ENCODE data around the gene TSPAN4. TPM values are rescaled to one million over a fixed set of nuclear protein-coding genes. Genes with fewer than 3 reads are reported as not detected.

TSPAN4 gene
- total and polyA plus RNA-seq, 7 donors = 11.4 to 38.5 (median 17.7) TPM

GRCh38 chr11:873706-874105 lies 31.1 kb downstream of the TSPAN4 start:
- intact Hi-C loops (cut with DNase I) = no loop called here
- WGBS, 3 donors = 43 to 56% (median 44%) methylated on average over 12 of the region's 12 CpGs
- H3K4me1 ChIP-seq = peaks cover 11% of the 10 kb centered on the region
- H3K4me3 ChIP-seq = no peak overlapping the region
- no peaks in the 10 kb centered on the region for H3K9me3 ChIP-seq
- no peak for ATAC-seq
- no peaks in the 10 kb centered on the region for H3K27me3 ChIP-seq (ENCODE audit: insufficient read depth in 3 of 3, low read length in 2 of 3)
- no peaks in the 10 kb centered on the region for H3K36me3 ChIP-seq (ENCODE audit: insufficient read depth in 1 of 2, low read depth in 1 of 2)
- no peak for DNase-seq
- H3K27ac ChIP-seq = no peak overlapping the region
- no peak for TF ChIP-seq CTCF (IDR thresholded peaks at IDR 0.05)

GRCh38 chr11:875203-875602 lies 32.6 kb downstream of the TSPAN4 start:
- no peak overlapping the region for H3K4me3 ChIP-seq
- no peak for ATAC-seq
- intact Hi-C loops (cut with DNase I) = no loop called here
- peaks cover 11% of the 10 kb centered on the region for H3K4me1 ChIP-seq
- 94 to 97% (median 94%) methylated on average over 16 of the region's 16 CpGs for WGBS, 3 donors
- DNase-seq = no peak
- peaks cover 0 to 1% of the 10 kb centered on the region in 2 donors for H3K36me3 ChIP-seq (ENCODE audit: insufficient read depth in 1 of 2, low read depth in 1 of 2)
- no peak overlapping the region for H3K27ac ChIP-seq
- H3K27me3 ChIP-seq (ENCODE audit: insufficient read depth in 3 of 3, low read length in 2 of 3) = no peaks in the 10 kb centered on the region
- no peak for TF ChIP-seq CTCF (IDR thresholded peaks at IDR 0.05)
- H3K9me3 ChIP-seq = no peaks in the 10 kb centered on the region

- Histone ChIP-seq H3K27ac (peak overlapping the region; percentile 58), H3K9me3 (no peaks in the 10 kb centered on the region), H3K4me1 (peaks cover 11% of the 10 kb centered on the region), H3K36me3 (ENCODE audit: insufficient read depth in 1 of 2, low read depth in 1 of 2) (peaks cover 2 to 5% of the 10 kb centered on the region in 2 donors), H3K4me3 (no peak overlapping the region), H3K27me3 (ENCODE audit: insufficient read depth in 3 of 3, low read length in 2 of 3) (no peaks in the 10 kb centered on the region)
- peak in 1 of 4 donors; percentile 4 for ATAC-seq
- intact Hi-C loops (cut with DNase I) = no loop called here
- DNase-seq = no peak
- WGBS, 3 donors = 72 to 85% (median 78%) methylated on average over 20 to 21 of the region's 21 CpGs
- no peak for TF ChIP-seq CTCF (IDR thresholded peaks at IDR 0.05)
Measured at GRCh38 chr11:875769-876301, 33.2 kb downstream of the TSPAN4 start.

- TF ChIP-seq CTCF (IDR thresholded peaks at IDR 0.05) = no peak
Measured at GRCh38 chr11:876545-876944, 33.9 kb downstream of the TSPAN4 start.

GRCh38 chr11:877565-877964 lies 34.9 kb downstream of the TSPAN4 start:
- Histone ChIP-seq H3K36me3 (ENCODE audit: insufficient read depth in 1 of 2, low read depth in 1 of 2) (peaks cover 2 to 17% of the 10 kb centered on the region in 2 donors), H3K27me3 (ENCODE audit: insufficient read depth in 3 of 3, low read length in 2 of 3) (no peaks in the 10 kb centered on the region), H3K27ac (no peak overlapping the region), H3K4me1 (peaks cover 11% of the 10 kb centered on the region), H3K9me3 (no peaks in the 10 kb centered on the region), H3K4me3 (no peak overlapping the region)
- DNase-seq (no peak), ATAC-seq (no peak)
- intact Hi-C loops (cut with DNase I) = no loop called here
- TF ChIP-seq CTCF (IDR thresholded peaks at IDR 0.05) = no peak
- 92 to 99% (median 94%) methylated on average over 8 to 11 of the region's 11 CpGs for WGBS, 3 donors

More at GRCh38 chr11:876545-876944, 33.9 kb downstream of the TSPAN4 start:
- no peaks in the 10 kb centered on the region for H3K9me3 ChIP-seq
- peak overlapping the region; percentile 58 for H3K27ac ChIP-seq
- WGBS, 3 donors = 15 to 46% (median 28%) methylated on average over 11 to 12 of the region's 12 CpGs
- DNase-seq (peak; percentile 63 to 90), ATAC-seq (peak; percentile 86 to 97 (median 96))
- H3K27me3 ChIP-seq (ENCODE audit: insufficient read depth in 3 of 3, low read length in 2 of 3) = no peaks in the 10 kb centered on the region
- intact Hi-C loops (cut with DNase I) = no loop called here
- peaks cover 2 to 6% of the 10 kb centered on the region in 2 donors for H3K36me3 ChIP-seq (ENCODE audit: insufficient read depth in 1 of 2, low read depth in 1 of 2)
- no peak overlapping the region for H3K4me3 ChIP-seq
- H3K4me1 ChIP-seq = peaks cover 11% of the 10 kb centered on the region
